ENCODE results near the gene SPINT2.
A peak's percentile ranks its signal among the peaks of the same experiment; 100 is the strongest.
"Not testable (repeated sequence)": the region's sequence is repeated elsewhere in the genome, so short reads cannot be mapped to it uniquely, and the experiment has no call there.

The SPINT2 gene

GRCh38 chr19:38326591-38326990 is 62.2 kb downstream of the SPINT2 start:
- no peak overlapping the region for H3K27ac ChIP-seq
- peaks cover 3% of the 10 kb centered on the region for H3K4me1 ChIP-seq
- no peak overlapping the region for H3K9ac ChIP-seq
- H4K20me1 ChIP-seq = no peaks in the 10 kb centered on the region
- no peak for TF ChIP-seq Cebpa-rat (IDR thresholded peaks at IDR 0.05)
- H3K9me3 ChIP-seq = no peaks in the 10 kb centered on the region
- no peaks in the 10 kb centered on the region for H3K27me3 ChIP-seq
- no peak overlapping the region for H3K4me3 ChIP-seq
- peaks cover 81% of the 10 kb centered on the region for H3K36me3 ChIP-seq
- H3K4me2 ChIP-seq = no peak overlapping the region

DNA sequence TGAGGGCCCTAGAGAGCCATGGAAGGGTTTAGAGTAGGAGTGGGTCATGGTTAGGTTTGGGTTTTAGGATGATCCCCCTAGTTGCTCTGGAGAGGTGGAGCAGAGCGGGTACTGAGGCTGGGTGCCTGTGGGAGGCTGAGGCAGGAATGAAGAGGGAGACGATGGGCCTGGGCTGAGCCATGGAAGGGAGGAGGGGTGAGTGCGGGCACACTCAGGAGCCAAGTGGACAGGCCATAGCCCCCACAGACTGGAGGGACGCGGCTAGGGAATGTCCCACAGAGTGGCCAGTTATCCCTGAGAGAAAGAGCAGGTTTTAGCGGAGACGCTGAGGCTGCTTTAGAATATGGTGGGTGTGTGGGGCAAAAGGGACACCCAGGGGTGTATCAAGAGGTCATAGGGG is 65.3 kb downstream of the SPINT2 start:
- H3K36me3 ChIP-seq = peaks cover 67% of the 10 kb centered on the region
- no peaks in the 10 kb centered on the region for H3K27me3 ChIP-seq
- TF ChIP-seq Cebpa-rat (IDR thresholded peaks at IDR 0.05) = no peak
- H3K9ac ChIP-seq = no peak overlapping the region
- H4K20me1 ChIP-seq = no peaks in the 10 kb centered on the region
- no peak overlapping the region for H3K4me3 ChIP-seq
- H3K9me3 ChIP-seq = no peaks in the 10 kb centered on the region
- H3K4me2 ChIP-seq = no peak overlapping the region
- no peak overlapping the region for H3K27ac ChIP-seq
- no peaks in the 10 kb centered on the region for H3K4me1 ChIP-seq

DNA sequence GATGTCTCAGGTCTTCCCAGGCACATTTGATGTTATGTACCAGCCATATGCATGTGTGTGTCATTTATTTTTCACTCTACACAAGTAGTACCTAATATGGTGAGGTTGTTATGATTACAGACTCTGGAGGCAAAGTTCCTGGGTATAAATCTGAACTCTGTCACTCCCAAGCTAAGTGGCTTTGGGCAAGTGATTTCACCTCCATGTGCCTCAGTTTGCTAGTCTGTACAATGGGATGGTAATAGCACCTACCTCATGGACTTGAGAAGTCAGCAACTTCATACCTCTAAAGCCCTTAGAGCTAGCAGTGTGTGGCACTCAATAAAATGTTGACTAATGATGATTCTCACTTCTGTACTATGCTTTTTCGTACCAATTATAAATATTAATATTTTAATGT is 67.4 kb downstream of the SPINT2 start:
- Histone ChIP-seq H3K4me3 (no peak overlapping the region), H3K36me3 (peaks cover 46% of the 10 kb centered on the region), H3K4me1 (peaks cover 6% of the 10 kb centered on the region; the same call in 1 of the 2 replicates), H3K27me3 (no peaks in the 10 kb centered on the region), H4K20me1 (no peaks in the 10 kb centered on the region), H3K9me3 (no peaks in the 10 kb centered on the region), H3K27ac (no peak overlapping the region), H3K9ac (no peak overlapping the region), H3K4me2 (no peak overlapping the region)
- no peak for TF ChIP-seq Cebpa-rat (IDR thresholded peaks at IDR 0.05)

DNA sequence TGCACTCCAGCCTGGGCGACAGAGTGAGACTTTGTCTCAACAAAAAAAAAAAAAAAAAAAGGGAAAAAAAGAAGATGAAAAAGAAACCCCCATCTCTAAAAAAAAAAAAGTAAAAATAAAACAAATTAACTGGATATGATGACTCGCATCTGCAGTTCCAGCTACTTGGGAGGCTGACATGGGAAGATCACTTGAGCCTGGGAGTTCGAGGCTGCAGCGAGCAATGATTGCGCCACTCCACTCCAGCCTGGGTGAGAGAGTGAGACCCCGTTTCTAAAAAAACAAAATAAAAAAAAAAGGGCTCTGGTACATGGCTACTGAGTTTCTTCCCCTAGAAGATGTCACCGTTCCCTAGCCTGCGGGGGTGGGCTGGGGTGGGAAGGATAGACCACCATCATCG is 68.9 kb downstream of the SPINT2 start:
- H3K4me3 ChIP-seq = no peak overlapping the region
- no peak overlapping the region for H3K4me2 ChIP-seq
- H3K27me3 ChIP-seq = no peaks in the 10 kb centered on the region
- no peak for TF ChIP-seq Cebpa-rat (IDR thresholded peaks at IDR 0.05)
- H3K9me3 ChIP-seq = no peaks in the 10 kb centered on the region
- H4K20me1 ChIP-seq = no peaks in the 10 kb centered on the region
- no peak overlapping the region for H3K27ac ChIP-seq
- H3K4me1 ChIP-seq = peaks cover 15% of the 10 kb centered on the region
- H3K9ac ChIP-seq = no peak overlapping the region
- H3K36me3 ChIP-seq = peaks cover 34% of the 10 kb centered on the region

DNA sequence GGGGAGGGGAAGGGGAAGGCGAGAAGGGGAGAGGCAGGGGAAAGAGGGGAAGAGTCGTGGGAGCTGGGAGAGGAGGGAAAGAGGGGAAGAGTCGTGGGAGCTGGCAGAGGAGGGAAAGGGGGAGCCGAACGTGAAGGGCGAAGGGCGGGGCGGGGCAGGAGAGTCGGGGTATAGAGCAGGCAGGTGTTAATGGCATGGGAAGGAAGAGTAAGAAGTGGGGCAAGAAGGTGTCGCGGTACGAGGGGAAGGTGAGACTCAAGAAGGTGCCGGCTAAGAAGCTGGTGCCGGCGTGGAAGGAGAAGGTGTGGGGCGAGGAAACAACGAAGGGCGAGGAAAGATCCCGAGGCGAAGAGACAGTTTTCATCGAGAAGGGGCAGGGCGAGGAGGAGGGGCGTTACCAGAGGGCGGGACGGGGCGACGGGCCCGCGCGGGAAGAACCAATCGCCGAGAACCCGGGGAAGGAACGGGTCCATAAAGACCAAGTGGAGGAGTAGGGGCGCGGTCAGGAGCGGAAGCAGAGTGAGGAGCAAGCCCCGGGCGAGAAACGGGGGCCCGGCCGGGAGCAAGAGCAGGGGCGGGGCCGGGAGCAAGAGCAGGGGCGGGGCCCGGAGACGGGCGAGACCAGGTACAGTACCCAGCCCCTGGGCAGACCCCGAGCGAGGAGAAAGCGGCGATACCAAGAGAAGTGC is 71.7 kb downstream of the SPINT2 start:
- H3K36me3 ChIP-seq = peaks cover 10% of the 10 kb centered on the region
- H3K27me3 ChIP-seq = no peaks in the 10 kb centered on the region
- TF ChIP-seq Cebpa-rat (IDR thresholded peaks at IDR 0.05) = no peak
- H3K9ac ChIP-seq = peak overlapping the region; percentile 75
- no peaks in the 10 kb centered on the region for H3K9me3 ChIP-seq
- H3K4me1 ChIP-seq = peaks cover 15% of the 10 kb centered on the region
- H3K27ac ChIP-seq = peak overlapping the region; percentile 72
- no peaks in the 10 kb centered on the region for H4K20me1 ChIP-seq
- H3K4me3 ChIP-seq = peak overlapping the region; percentile 77
- H3K4me2 ChIP-seq = peak overlapping the region; percentile 94

GRCh38 chr19:38336638-38337359 is 72.4 kb downstream of the SPINT2 start:
- peak overlapping the region; percentile 77 for H3K4me3 ChIP-seq
- peaks cover 15% of the 10 kb centered on the region for H3K4me1 ChIP-seq
- peaks cover 5% of the 10 kb centered on the region; the same call in 1 of the 2 replicates for H3K36me3 ChIP-seq
- H3K9me3 ChIP-seq = no peaks in the 10 kb centered on the region
- no peaks in the 10 kb centered on the region for H3K27me3 ChIP-seq
- H3K4me2 ChIP-seq = peak overlapping the region; percentile 94
- no peaks in the 10 kb centered on the region for H4K20me1 ChIP-seq
- H3K27ac ChIP-seq = peak overlapping the region; percentile 72
- peak overlapping the region; percentile 75 for H3K9ac ChIP-seq
- no peak for TF ChIP-seq Cebpa-rat (IDR thresholded peaks at IDR 0.05)

DNA sequence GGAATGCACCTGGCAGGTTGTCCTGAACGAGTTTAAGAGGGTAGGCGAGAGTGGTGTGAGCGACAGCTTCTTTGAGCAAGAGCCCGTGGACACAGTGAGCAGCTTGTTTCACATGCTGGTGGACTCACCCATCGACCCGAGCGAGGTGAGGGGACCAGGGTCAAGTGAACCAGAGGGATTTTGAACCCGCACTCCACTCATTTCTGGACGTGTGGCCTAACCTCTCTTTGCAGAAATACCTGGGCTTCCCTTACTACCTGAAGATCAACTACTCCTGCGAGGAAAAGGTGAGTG is 72.9 kb downstream of the SPINT2 start:
- peak overlapping the region; percentile 94 for H3K4me2 ChIP-seq
- H3K27me3 ChIP-seq = no peaks in the 10 kb centered on the region
- H3K36me3 ChIP-seq = 0 out of 2 replicates have a peak, but pooled peaks cover 3% of the 10 kb centered on the region
- H3K4me1 ChIP-seq = peaks cover 15% of the 10 kb centered on the region
- H3K9ac ChIP-seq = peak overlapping the region; percentile 56; the same call in 1 of the 2 replicates
- H4K20me1 ChIP-seq = no peaks in the 10 kb centered on the region
- no peaks in the 10 kb centered on the region for H3K9me3 ChIP-seq
- H3K27ac ChIP-seq = no peak overlapping the region
- H3K4me3 ChIP-seq = peak overlapping the region; percentile 77
- no peak for TF ChIP-seq Cebpa-rat (IDR thresholded peaks at IDR 0.05)

DNA sequence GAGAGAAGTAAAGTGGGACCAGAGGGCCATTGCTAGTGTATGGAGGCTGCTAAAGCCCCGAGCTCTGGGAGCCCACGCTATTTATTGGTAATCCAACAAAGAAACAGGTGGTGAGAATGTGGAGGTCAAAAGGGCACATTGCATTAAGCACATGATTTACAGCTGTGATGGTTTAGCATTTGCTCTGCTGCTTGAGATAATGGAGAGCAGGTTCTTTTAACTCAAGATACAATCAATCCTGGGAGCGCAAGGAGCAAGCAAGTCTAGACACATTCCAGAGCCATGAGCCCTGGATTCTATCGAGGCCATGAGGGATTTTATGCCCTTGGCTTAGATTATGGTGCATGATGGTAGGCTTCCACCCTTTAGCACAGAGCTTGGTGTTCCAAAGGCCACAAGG is 74.6 kb downstream of the SPINT2 start:
- not testable (repeated sequence) for H3K4me2 ChIP-seq, H3K9ac ChIP-seq, H4K20me1 ChIP-seq, H3K4me3 ChIP-seq, H3K27me3 ChIP-seq, H3K36me3 ChIP-seq, H3K27ac ChIP-seq, H3K9me3 ChIP-seq
- H3K4me1 ChIP-seq = peaks cover 15% of the 10 kb centered on the region

GRCh38 chr19:38340927-38341326 is 76.6 kb downstream of the SPINT2 start:
- TF ChIP-seq Cebpa-rat (IDR thresholded peaks at IDR 0.05) = no peak
- Histone ChIP-seq H4K20me1 (no peaks in the 10 kb centered on the region), H3K4me1 (peaks cover 9% of the 10 kb centered on the region), H3K9me3 (no peaks in the 10 kb centered on the region), H3K36me3 (0 out of 2 replicates have a peak, but pooled peaks cover 3% of the 10 kb centered on the region), H3K4me2 (no peak overlapping the region), H3K27ac (no peak overlapping the region), H3K4me3 (no peak overlapping the region), H3K9ac (no peak overlapping the region), H3K27me3 (no peaks in the 10 kb centered on the region)
